ENCODE results near the gene ANTKMT.

- TF ChIP-seq POLR2AphosphoS5 (IDR thresholded peaks at IDR 0.05; ENCODE audit: low read depth, low read length): no peak
- no peak for TF ChIP-seq POLR2A (IDR thresholded peaks at IDR 0.05; ENCODE audit: low read depth, low read length)
- TF ChIP-seq TAF1 (IDR thresholded peaks at IDR 0.05; ENCODE audit: borderline replicate concordance, low read depth, low read length): no peak
Measured at GRCh38 chr16:766820-767640, 46.1 kb downstream of the ANTKMT start.

Data from GM12892 (cell line).